H7 (cell line): Measurements from ENCODE around the gene VAT1L. TPM values are rescaled to one million over a fixed set of nuclear protein-coding genes. Genes with fewer than 3 reads are reported as not detected.

Experiments
- DNase-seq: peaks from one replicate; pipeline ENCODE4 v3.0.0; 2012
- H3K27me3 ChIP-seq: 2 replicates; pipeline ENCODE4 v1.6.0; 2011; ENCODE audit warnings: mild to moderate bottlenecking, low read length; ENCODE audit not compliant: control insufficient read depth, insufficient read depth
- H3K36me3 ChIP-seq: replicated peaks from 2 replicates; pipeline ENCODE4 v1.5.1; 2011; ENCODE audit warnings: low read length; ENCODE audit not compliant: control insufficient read depth, insufficient read depth
- H3K4me3 ChIP-seq: 2 replicates; pipeline ENCODE4 v1.5.1; 2011; ENCODE audit warnings: low read depth, mild to moderate bottlenecking, control low read depth, low read length, moderate library complexity; ENCODE audit not compliant: insufficient read depth
- total RNA-seq: library from RNA; depleted of rRNA; stranded (reverse); fragments of >200 nt; shearing (Covaris generic); gene quantifications from 2 replicates; pipeline ENCODE4 v1.2.3, GENCODE V29; 2014

VAT1L gene
- total RNA-seq, 1 experiment from 2014 or later, result 19.5 TPM

DNA sequence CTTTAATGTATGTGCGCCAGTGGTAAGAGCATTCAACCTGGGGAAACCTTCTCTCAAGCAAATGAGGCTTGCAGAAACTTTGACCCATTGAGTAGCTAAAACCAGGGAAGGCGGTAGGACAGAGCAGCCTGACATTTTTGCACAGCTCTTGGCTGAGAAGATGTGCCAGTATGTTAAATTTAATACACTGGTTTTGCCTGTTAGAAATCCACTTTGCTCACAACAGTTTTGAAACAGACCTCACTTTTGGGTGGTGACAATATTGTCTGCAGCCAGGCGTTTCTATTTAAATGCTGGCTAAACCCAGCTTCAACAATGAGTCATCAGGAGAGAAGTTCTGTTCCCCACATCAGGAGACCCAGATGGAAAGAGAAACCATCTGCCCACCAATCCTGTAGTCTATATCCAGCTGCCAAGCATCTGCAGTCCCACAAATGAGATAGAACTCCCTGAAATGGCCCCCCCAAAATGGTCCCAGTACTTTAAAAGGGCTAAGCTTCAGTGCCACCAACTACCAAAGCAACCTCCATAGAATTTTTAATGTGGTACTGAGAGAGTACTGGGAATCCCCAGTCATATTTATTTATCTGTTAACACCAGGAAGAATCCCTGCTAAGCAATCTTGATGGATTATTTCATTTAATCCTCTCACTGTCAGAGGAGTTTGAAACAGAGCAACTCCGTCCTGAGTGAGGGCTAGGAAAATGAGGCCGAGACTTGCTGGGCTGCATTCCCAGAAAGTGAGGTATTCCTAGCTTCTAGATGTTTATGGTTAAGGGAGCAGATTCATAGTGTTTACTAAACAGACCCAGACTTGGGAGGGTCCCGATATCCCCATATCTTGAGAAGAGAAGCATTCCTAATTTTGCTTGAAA, 205.0 kb downstream of the VAT1L start:
- DNase-seq, result no peak
- no peak overlapping the region for H3K4me3 ChIP-seq
- H3K27me3 ChIP-seq, result no peaks in the 10 kb centered on the region
- no peaks in the 10 kb centered on the region for H3K36me3 ChIP-seq

- no peaks in the 10 kb centered on the region for H3K36me3 ChIP-seq
- no peaks in the 10 kb centered on the region for H3K27me3 ChIP-seq
- no peak overlapping the region for H3K4me3 ChIP-seq
- DNase-seq, result no peak
Measured at GRCh38 chr16:77995843-77996455, 207.6 kb downstream of the VAT1L start.

DNA sequence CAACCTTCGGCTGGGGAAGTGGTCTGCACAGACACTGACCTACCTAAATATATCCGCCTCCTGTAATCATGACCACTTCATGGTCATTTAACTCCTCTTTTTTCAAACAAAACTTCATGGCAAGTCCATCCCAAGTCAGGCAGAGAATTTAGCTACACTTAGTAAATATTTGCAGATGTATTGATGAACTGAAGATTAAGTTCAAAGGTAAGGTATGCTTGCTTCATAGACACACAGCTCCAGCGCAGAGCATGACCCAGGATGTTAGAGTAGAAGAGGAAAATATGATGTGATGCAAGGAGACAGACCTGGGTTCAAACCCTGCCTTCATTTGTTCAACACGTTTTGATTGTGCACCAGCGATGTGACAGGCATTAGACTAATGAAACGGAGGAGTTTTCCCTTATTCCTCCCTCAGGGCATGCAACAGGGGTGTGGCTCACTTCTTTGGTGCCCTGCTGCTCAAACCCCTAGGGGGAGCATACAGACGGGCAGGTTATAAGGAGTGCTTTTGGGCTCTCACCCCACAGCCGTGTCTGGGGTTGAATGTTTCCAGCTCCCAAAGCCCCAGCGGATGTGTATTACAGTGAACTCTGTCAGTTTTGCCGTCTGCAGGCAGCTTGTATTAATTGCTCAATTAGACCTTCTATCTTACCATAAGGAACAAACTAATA, 210.1 kb downstream of the VAT1L start:
- Histone ChIP-seq H3K36me3 (no peaks in the 10 kb centered on the region), H3K27me3 (no peaks in the 10 kb centered on the region), H3K4me3 (no peak overlapping the region)
- DNase-seq, result no peak

DNA sequence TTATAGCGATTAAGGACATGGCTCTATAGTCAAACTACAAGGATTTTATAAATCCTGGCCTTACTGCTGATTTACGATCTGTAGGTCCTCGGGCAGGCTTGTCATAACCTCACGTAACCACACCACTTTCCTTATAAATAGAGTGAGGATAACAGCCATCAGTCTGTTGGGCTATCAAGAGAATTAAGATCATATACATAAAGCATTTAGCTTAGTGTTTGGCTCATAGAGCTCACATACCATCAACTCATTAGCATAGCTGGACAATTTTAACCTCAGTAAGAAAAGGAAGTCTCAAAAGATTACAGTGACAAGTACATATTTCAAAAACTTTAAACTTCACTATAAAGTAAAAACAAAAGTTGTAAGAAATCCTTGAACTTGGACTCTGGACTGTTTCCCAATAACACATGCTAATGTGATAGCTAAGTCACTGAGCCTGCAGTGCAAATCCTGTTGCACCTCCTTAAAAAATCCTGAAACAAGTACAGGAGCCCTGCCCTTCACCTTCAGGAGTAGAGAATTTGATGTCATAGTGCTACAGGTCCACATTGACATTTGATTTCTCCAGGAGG, 213.2 kb downstream of the VAT1L start:
- Histone ChIP-seq H3K27me3 (no peaks in the 10 kb centered on the region), H3K36me3 (no peaks in the 10 kb centered on the region), H3K4me3 (no peak overlapping the region)
- DNase-seq, result no peak

- H3K36me3 ChIP-seq, result no peaks in the 10 kb centered on the region
- DNase-seq, result peak; percentile 79
Measured at GRCh38 chr16:78002915-78003538, 214.7 kb downstream of the VAT1L start.

GRCh38 chr16:78004517-78004916, 216.2 kb downstream of the VAT1L start:
- DNase-seq, result no peak
- Histone ChIP-seq H3K4me3 (no peak overlapping the region), H3K36me3 (no peaks in the 10 kb centered on the region), H3K27me3 (no peaks in the 10 kb centered on the region)

More at GRCh38 chr16:78002915-78003538, 214.7 kb downstream of the VAT1L start:
- Histone ChIP-seq H3K4me3 (no peak overlapping the region), H3K27me3 (no peaks in the 10 kb centered on the region)

DNA sequence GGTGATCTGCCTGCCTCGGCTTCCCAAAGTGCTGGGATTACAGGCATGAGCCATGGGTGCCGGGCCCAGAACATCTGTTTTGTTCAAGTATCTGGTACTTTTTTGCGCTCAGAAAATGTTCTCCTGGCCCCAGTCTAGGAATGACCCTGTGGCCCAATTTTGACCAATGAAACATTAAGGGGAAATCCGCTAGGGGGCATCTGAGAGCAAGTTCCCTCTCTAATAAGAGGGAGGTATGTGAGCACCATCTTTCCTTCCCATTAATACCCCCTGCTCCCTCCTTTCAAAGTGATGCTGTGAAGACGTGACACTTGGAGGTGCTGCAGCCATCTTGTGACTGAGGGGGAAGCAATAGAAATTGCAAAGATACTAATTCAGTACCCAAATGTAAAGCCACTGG, 217.5 kb downstream of the VAT1L start:
- H3K27me3 ChIP-seq, result no peaks in the 10 kb centered on the region
- H3K36me3 ChIP-seq, result no peaks in the 10 kb centered on the region
- peak; percentile 56 for DNase-seq
- H3K4me3 ChIP-seq, result no peak overlapping the region

- no peaks in the 10 kb centered on the region for H3K36me3 ChIP-seq
- DNase-seq, result no peak
- no peak overlapping the region for H3K4me3 ChIP-seq
- H3K27me3 ChIP-seq, result no peaks in the 10 kb centered on the region
Measured at GRCh38 chr16:78007121-78007520, 218.8 kb downstream of the VAT1L start.

- no peaks in the 10 kb centered on the region for H3K27me3 ChIP-seq
- peak; percentile 41 for DNase-seq
- no peak within 1 kb of the TSS for H3K4me3 ChIP-seq
Measured at GRCh38 chr16:78022347-78023060, 234.1 kb downstream of the VAT1L start, which contains the start of gene CLEC3A. TSS of gene CLEC3A (plus strand) at chr16:78022548. CDS start at chr16:78022627, 79 bp downstream.

GRCh38 chr16:78024159-78024558, 235.8 kb downstream of the VAT1L start:
- no peak for DNase-seq
- H3K36me3 ChIP-seq, result no peaks in the 10 kb centered on the region

More at GRCh38 chr16:78022347-78023060, 234.1 kb downstream of the VAT1L start, which contains the start of gene CLEC3A:
- H3K36me3 ChIP-seq, result no peaks in the 10 kb centered on the region

GRCh38 chr16:78025631-78026030, 237.3 kb downstream of the VAT1L start:
- no peak for DNase-seq
- Histone ChIP-seq H3K27me3 (no peaks in the 10 kb centered on the region), H3K4me3 (no peak overlapping the region), H3K36me3 (no peaks in the 10 kb centered on the region)

More at GRCh38 chr16:78024159-78024558, 235.8 kb downstream of the VAT1L start:
- Histone ChIP-seq H3K4me3 (no peak overlapping the region), H3K27me3 (no peaks in the 10 kb centered on the region)

- DNase-seq, result no peak
- no peaks in the 10 kb centered on the region for H3K36me3 ChIP-seq
- H3K4me3 ChIP-seq, result no peak overlapping the region
- no peaks in the 10 kb centered on the region for H3K27me3 ChIP-seq
Measured at GRCh38 chr16:78028018-78028417, 239.7 kb downstream of the VAT1L start.
